GM21529 (cell line): ENCODE data around the gene TAT.
"Not testable (repeated sequence)": the region's sequence is repeated elsewhere in the genome, so short reads cannot be mapped to it uniquely, and the experiment has no call there.

Experiments
- ATAC-seq: cut with Tn5 transposase; IDR thresholded peaks from one replicate; pipeline ENCODE4 v1.9.1; 2021; ENCODE audit not compliant: unreplicated experiment

Gene TAT

GRCh38 chr16:71576971-71577370 is at the start of gene TAT:
Gene TAT, minus strand, starts transcription at chr16:71577092. Its CDS starts 677 bp downstream, at chr16:71576415.
- no peak for ATAC-seq

GRCh38 chr16:71626018-71626857 is 49.3 kb upstream of the TAT start, which contains the start of gene MARVELD3:
Gene MARVELD3, plus strand, starts transcription at chr16:71626184. Its CDS starts 46 bp downstream, at chr16:71626230.
- no peak for ATAC-seq

- ATAC-seq, result no peak
These were observed 48.4 kb upstream of the TAT start for GRCh38 chr16:71625113-71625850.

GRCh38 chr16:71623597-71623996 is 46.7 kb upstream of the TAT start:
- no peak for ATAC-seq

- no peak for ATAC-seq
These were observed 45.2 kb upstream of the TAT start for GRCh38 chr16:71622088-71622487.

- ATAC-seq, result no peak
These were observed 41.5 kb upstream of the TAT start for GRCh38 chr16:71618429-71618828.

- not testable (repeated sequence) for ATAC-seq
These were observed 38.1 kb upstream of the TAT start for GRCh38 chr16:71614956-71615355.

GRCh38 chr16:71610936-71611871 is 34.3 kb upstream of the TAT start:
- peak; percentile 50 for ATAC-seq

- no peak for ATAC-seq
These were observed 33.6 kb upstream of the TAT start for GRCh38 chr16:71610447-71610846.

GRCh38 chr16:71609066-71609465 is 32.2 kb upstream of the TAT start:
- ATAC-seq, result no peak

- no peak for ATAC-seq
These were observed 23.9 kb upstream of the TAT start for GRCh38 chr16:71600822-71601221.

GRCh38 chr16:71598426-71598825 is 21.5 kb upstream of the TAT start:
- not testable (repeated sequence) for ATAC-seq

- not testable (repeated sequence) for ATAC-seq
These were observed 18.5 kb upstream of the TAT start for GRCh38 chr16:71595340-71595826.

- no peak for ATAC-seq
These were observed 17.2 kb upstream of the TAT start for GRCh38 chr16:71594000-71594646.

GRCh38 chr16:71593048-71593999 is 16.4 kb upstream of the TAT start:
- no peak for ATAC-seq

- ATAC-seq, result no peak
These were observed 15.0 kb upstream of the TAT start for GRCh38 chr16:71591917-71592316.

- ATAC-seq, result no peak
These were observed 13.7 kb upstream of the TAT start for GRCh38 chr16:71590584-71590983.

GRCh38 chr16:71590071-71590470 is 13.2 kb upstream of the TAT start:
- ATAC-seq, result not testable (repeated sequence)

GRCh38 chr16:71589334-71589733 is 12.4 kb upstream of the TAT start:
- ATAC-seq, result not testable (repeated sequence)
